RPMI8226 (cell line): ENCODE results near the gene SPTBN4.
"Not testable (repeated sequence)": the region's sequence is repeated elsewhere in the genome, so short reads cannot be mapped to it uniquely, and the experiment has no call there.

Experiments
- DNase-seq: peaks from one replicate; pipeline ENCODE4 v3.0.0-alpha.2; 2015

The SPTBN4 gene

GRCh38 chr19:40510526-40511115 lies 43.8 kb downstream of the SPTBN4 start:
- no peak for DNase-seq

- no peak for DNase-seq
These were observed 44.7 kb downstream of the SPTBN4 start for GRCh38 chr19:40511487-40511886.

- DNase-seq = no peak
These were observed 45.3 kb downstream of the SPTBN4 start for GRCh38 chr19:40512110-40512472.

GRCh38 chr19:40512473-40513344 lies 45.9 kb downstream of the SPTBN4 start:
- no peak for DNase-seq

GRCh38 chr19:40513345-40513678 lies 46.5 kb downstream of the SPTBN4 start:
- no peak for DNase-seq

- DNase-seq = no peak
These were observed 47.0 kb downstream of the SPTBN4 start for GRCh38 chr19:40513741-40514315.

GRCh38 chr19:40517248-40517647 lies 50.4 kb downstream of the SPTBN4 start:
- no peak for DNase-seq

GRCh38 chr19:40519352-40520322 lies 52.8 kb downstream of the SPTBN4 start:
- DNase-seq = peak; percentile 89

- DNase-seq = peak; percentile 43
These were observed 54.5 kb downstream of the SPTBN4 start for GRCh38 chr19:40521276-40521675.

- DNase-seq = not testable (repeated sequence)
These were observed 55.1 kb downstream of the SPTBN4 start for GRCh38 chr19:40521900-40522299.

GRCh38 chr19:40523322-40524047 lies 56.7 kb downstream of the SPTBN4 start:
- DNase-seq = peak; percentile 93

- DNase-seq = no peak
These were observed 57.3 kb downstream of the SPTBN4 start for GRCh38 chr19:40524133-40524549.

- DNase-seq = no peak
These were observed 57.9 kb downstream of the SPTBN4 start for GRCh38 chr19:40524655-40525054.

- DNase-seq = no peak
These were observed 58.6 kb downstream of the SPTBN4 start for GRCh38 chr19:40525234-40526051.

- DNase-seq = no peak
These were observed 61.3 kb downstream of the SPTBN4 start for GRCh38 chr19:40528078-40528477.

GRCh38 chr19:40528533-40529092 lies 61.8 kb downstream of the SPTBN4 start:
- no peak for DNase-seq

GRCh38 chr19:40529093-40529954 lies 62.5 kb downstream of the SPTBN4 start:
- peak; percentile 82 for DNase-seq

GRCh38 chr19:40530091-40530901 lies 63.5 kb downstream of the SPTBN4 start:
- DNase-seq = peak; percentile 34

GRCh38 chr19:40533508-40533907 lies 66.7 kb downstream of the SPTBN4 start:
- DNase-seq = no peak
